GM23338 (cell line): ENCODE results near the gene PDE6A.

Source experiments
- CREB1 ChIP-seq: fragments of 250-450 bp; sonication (Bioruptor Pico); IDR thresholded peaks from 2 replicates; pipeline ENCODE4 v1.5.0; 2020; ENCODE audit warnings: low read depth, mild to moderate bottlenecking, moderate library complexity
- EZH2 ChIP-seq: fragments of 200-600 bp; sonication (generic); IDR thresholded peaks from one replicate; pipeline ENCODE4 v1.8.0; 2017; ENCODE audit warnings: antibody characterized with exemption, mild to moderate bottlenecking, low read depth; ENCODE audit not compliant: unreplicated experiment
- EZH2phosphoT487 ChIP-seq: fragments of 200-600 bp; sonication (generic); IDR thresholded peaks from one replicate; pipeline ENCODE4 v1.8.1; 2018; ENCODE audit warnings: antibody characterized with exemption; ENCODE audit not compliant: unreplicated experiment
- JUNB ChIP-seq: IDR thresholded peaks from one replicate; pipeline ENCODE4 v1.6.1; 2016; ENCODE audit warnings: antibody characterized with exemption; ENCODE audit not compliant: unreplicated experiment
- NANOG ChIP-seq: IDR thresholded peaks from 2 replicates; pipeline ENCODE4 v1.6.1; 2016; ENCODE audit warnings: antibody characterized with exemption, borderline replicate concordance
- POLR2AphosphoS5 ChIP-seq: IDR thresholded peaks from 2 replicates; pipeline ENCODE4 v1.6.1; 2016; ENCODE audit warnings: antibody characterized with exemption, low read depth
- STAT1 ChIP-seq: IDR thresholded peaks from one replicate; pipeline ENCODE4 v1.6.1; 2016; ENCODE audit warnings: antibody characterized with exemption; ENCODE audit not compliant: unreplicated experiment
- ZNF114 ChIP-seq: fragments of 250-450 bp; sonication (Bioruptor Pico); IDR thresholded peaks from 2 replicates; pipeline ENCODE4 v1.5.0; 2020; ENCODE audit warnings: mild to moderate bottlenecking, moderate library complexity
- ZNF331 ChIP-seq: fragments of 250-450 bp; sonication (Bioruptor Pico); IDR thresholded peaks from 2 replicates; pipeline ENCODE4 v1.5.0; 2020; ENCODE audit warnings: low read depth, mild to moderate bottlenecking, moderate library complexity
- TF ChIP-seq, protein P1 (sequence below), 2 experiments: fragments of 200-600 bp in 1 of 2; sonication (generic) in 1 of 2; conservative IDR thresholded peaks; 2 replicates each; pipeline versions ENCODE4 v1.5.1 to v1.6.1; 2016 to 2017; ENCODE audit warnings: antibody characterized with exemption in 2 of 2, low read depth in 2 of 2, mild to moderate bottlenecking in 2 of 2, moderate library complexity in 1 of 2
- TF ChIP-seq, protein P2 (sequence below): IDR thresholded peaks from one replicate; pipeline ENCODE4 v1.6.1; 2018; ENCODE audit warnings: antibody characterized with exemption; ENCODE audit not compliant: unreplicated experiment
- TF ChIP-seq, protein P3 (sequence below): IDR thresholded peaks from 2 replicates; pipeline ENCODE4 v1.6.1; 2016; ENCODE audit warnings: antibody characterized with exemption

DNA sequence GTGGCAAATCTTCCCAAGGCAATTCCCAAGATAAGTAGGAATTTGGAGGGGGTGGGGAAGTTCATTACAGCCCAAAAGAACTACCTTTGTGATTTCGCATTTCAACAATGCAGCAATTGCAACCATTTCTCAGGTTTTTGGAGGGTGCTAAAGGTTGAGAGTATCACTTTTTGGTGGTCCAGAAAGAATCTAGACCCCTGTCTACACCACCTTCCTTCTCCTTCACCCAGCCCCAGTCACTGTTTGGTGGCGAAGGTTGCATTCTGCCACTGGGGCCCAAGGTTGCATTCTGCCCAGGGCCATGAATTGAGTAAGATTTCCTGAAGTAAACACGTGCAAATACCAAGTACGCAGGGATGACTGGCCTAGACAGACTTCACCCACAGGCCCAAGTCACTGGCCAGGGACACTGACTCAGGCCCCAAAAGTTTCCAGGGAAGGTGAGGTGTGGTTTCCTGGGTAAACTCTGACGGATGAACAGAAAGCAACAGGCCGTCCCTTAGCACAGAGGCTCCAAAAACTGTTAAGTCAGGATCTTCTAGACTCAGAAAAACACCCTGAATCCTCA lies 5.7 kb downstream of the PDE6A start:
- TF ChIP-seq, protein P1, sequence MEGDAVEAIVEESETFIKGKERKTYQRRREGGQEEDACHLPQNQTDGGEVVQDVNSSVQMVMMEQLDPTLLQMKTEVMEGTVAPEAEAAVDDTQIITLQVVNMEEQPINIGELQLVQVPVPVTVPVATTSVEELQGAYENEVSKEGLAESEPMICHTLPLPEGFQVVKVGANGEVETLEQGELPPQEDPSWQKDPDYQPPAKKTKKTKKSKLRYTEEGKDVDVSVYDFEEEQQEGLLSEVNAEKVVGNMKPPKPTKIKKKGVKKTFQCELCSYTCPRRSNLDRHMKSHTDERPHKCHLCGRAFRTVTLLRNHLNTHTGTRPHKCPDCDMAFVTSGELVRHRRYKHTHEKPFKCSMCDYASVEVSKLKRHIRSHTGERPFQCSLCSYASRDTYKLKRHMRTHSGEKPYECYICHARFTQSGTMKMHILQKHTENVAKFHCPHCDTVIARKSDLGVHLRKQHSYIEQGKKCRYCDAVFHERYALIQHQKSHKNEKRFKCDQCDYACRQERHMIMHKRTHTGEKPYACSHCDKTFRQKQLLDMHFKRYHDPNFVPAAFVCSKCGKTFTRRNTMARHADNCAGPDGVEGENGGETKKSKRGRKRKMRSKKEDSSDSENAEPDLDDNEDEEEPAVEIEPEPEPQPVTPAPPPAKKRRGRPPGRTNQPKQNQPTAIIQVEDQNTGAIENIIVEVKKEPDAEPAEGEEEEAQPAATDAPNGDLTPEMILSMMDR (conservative IDR thresholded peaks at IDR 0.05; ENCODE audit: low read depth in 2 of 2): no peak
- no peak for TF ChIP-seq POLR2AphosphoS5
- TF ChIP-seq, protein P2, sequence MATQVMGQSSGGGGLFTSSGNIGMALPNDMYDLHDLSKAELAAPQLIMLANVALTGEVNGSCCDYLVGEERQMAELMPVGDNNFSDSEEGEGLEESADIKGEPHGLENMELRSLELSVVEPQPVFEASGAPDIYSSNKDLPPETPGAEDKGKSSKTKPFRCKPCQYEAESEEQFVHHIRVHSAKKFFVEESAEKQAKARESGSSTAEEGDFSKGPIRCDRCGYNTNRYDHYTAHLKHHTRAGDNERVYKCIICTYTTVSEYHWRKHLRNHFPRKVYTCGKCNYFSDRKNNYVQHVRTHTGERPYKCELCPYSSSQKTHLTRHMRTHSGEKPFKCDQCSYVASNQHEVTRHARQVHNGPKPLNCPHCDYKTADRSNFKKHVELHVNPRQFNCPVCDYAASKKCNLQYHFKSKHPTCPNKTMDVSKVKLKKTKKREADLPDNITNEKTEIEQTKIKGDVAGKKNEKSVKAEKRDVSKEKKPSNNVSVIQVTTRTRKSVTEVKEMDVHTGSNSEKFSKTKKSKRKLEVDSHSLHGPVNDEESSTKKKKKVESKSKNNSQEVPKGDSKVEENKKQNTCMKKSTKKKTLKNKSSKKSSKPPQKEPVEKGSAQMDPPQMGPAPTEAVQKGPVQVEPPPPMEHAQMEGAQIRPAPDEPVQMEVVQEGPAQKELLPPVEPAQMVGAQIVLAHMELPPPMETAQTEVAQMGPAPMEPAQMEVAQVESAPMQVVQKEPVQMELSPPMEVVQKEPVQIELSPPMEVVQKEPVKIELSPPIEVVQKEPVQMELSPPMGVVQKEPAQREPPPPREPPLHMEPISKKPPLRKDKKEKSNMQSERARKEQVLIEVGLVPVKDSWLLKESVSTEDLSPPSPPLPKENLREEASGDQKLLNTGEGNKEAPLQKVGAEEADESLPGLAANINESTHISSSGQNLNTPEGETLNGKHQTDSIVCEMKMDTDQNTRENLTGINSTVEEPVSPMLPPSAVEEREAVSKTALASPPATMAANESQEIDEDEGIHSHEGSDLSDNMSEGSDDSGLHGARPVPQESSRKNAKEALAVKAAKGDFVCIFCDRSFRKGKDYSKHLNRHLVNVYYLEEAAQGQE: no peak
- no peak for TF ChIP-seq STAT1
- TF ChIP-seq EZH2: no peak
- TF ChIP-seq ZNF114 (CRISPR knock-in tag): no peak
- TF ChIP-seq CREB1 (CRISPR knock-in tag): no peak
- TF ChIP-seq JUNB: no peak
- TF ChIP-seq EZH2phosphoT487: no peak
- TF ChIP-seq NANOG: no peak
- TF ChIP-seq, protein P3, sequence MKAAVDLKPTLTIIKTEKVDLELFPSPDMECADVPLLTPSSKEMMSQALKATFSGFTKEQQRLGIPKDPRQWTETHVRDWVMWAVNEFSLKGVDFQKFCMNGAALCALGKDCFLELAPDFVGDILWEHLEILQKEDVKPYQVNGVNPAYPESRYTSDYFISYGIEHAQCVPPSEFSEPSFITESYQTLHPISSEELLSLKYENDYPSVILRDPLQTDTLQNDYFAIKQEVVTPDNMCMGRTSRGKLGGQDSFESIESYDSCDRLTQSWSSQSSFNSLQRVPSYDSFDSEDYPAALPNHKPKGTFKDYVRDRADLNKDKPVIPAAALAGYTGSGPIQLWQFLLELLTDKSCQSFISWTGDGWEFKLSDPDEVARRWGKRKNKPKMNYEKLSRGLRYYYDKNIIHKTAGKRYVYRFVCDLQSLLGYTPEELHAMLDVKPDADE: no peak
- no peak for TF ChIP-seq ZNF331 (CRISPR knock-in tag)
